Prostate gland (tissue), 2 donors: ENCODE data around the gene PIM3. TPM values are rescaled to one million over a fixed set of nuclear protein-coding genes. Genes with fewer than 3 reads are reported as not detected.
A peak's percentile ranks its signal among the peaks of the same experiment; 100 is the strongest.

ENCODE experiments used
- DNase-seq: peaks from one replicate; pipeline ENCODE4 v3.0.0-alpha.2; 2019; ENCODE audit warnings: low spot score
- H3K27ac ChIP-seq, 2 donors: fragments of 200-600 bp; sonication (generic); 2 replicates each; pipeline ENCODE4 v1.5.1; 2017 to 2019
- H3K27me3 ChIP-seq: fragments of 200-600 bp; sonication (generic); replicated peaks from 2 replicates; pipeline ENCODE4 v1.5.1; 2019; ENCODE audit not compliant: insufficient read depth
- H3K36me3 ChIP-seq, 2 donors: fragments of 200-600 bp; sonication (generic); 1 replicate in 1 of 2; 2 replicates in 1 of 2; pipeline versions ENCODE4 v1.5.1 to v1.8.1; 2017 to 2019
- H3K4me1 ChIP-seq: fragments of 200-600 bp; sonication (generic); replicated peaks from 2 replicates; pipeline ENCODE4 v1.5.1; 2019
- H3K4me3 ChIP-seq, 2 donors: fragments of 200-600 bp; sonication (generic); 2 replicates each; pipeline ENCODE4 v1.5.1; 2017 to 2019
- H3K9me3 ChIP-seq: fragments of 200-600 bp; sonication (generic); 2 replicates; pipeline ENCODE4 v1.5.1; 2017
- CTCF ChIP-seq, 4 experiments: fragments of 200-600 bp in 2 of 4; fragments of 450-650 bp in 2 of 4; sonication (generic) in 2 of 4; IDR thresholded peaks; 1 replicate in 3 of 4; 2 replicates in 1 of 4; pipeline ENCODE4 v1.5.1; 2016 to 2019; ENCODE audit warnings: antibody characterized with exemption in 4 of 4, mild to moderate bottlenecking in 2 of 4, moderate library complexity in 2 of 4
- POLR2A ChIP-seq: fragments of 450-650 bp; IDR thresholded peaks from one replicate; pipeline ENCODE4 v1.6.1; 2016; ENCODE audit warnings: antibody characterized with exemption, mild to moderate bottlenecking
- POLR2AphosphoS5 ChIP-seq: sonication (generic); formaldehyde crosslinking; IDR thresholded peaks from one replicate; pipeline ENCODE4 v1.6.1; 2017; ENCODE audit warnings: antibody characterized with exemption
- WGBS: methylation state at CpG from one replicate; pipeline ENCODE4 v1.1.5; 2018; 5-methylcytosine and 5-hydroxymethylcytosine counted together
- intact Hi-C: fragments of 100-400 bp; cut with DNase I; formaldehyde crosslinking; loops from one replicate; pipeline ENCODE4 v1.14.2; 2022
- total RNA-seq, 2 donors: library from RNA; depleted of rRNA; stranded (reverse); fragments of >200 nt; gene quantifications; one replicate each; pipeline ENCODE4 v1.1.0, GENCODE V29; 2016

The PIM3 gene
- total RNA-seq, 2 donors from 2014 or later, result 126 to 183 TPM

- Histone ChIP-seq H3K27ac (no peak overlapping the region), H3K4me1 (peaks cover 5% of the 10 kb centered on the region), H3K9me3 (no peaks in the 10 kb centered on the region), H3K4me3 (no peak overlapping the region), H3K36me3 (no peaks in the 10 kb centered on the region), H3K27me3 (no peaks in the 10 kb centered on the region)
- DNase-seq, result no peak
- WGBS, result 91% methylated on average over 26 of the region's 26 CpGs
- TF ChIP-seq POLR2AphosphoS5 (no peak), POLR2A (no peak), CTCF (IDR thresholded peaks at IDR 0.05) (no peak)
- intact Hi-C loops, result loop anchor here (5.0 kb wide), 1 partner anchor 40 kb away; no protein-coding TSS in a partner anchor
These were observed 32.9 kb upstream of the PIM3 start for GRCh38 chr22:49927483-49928184.

- Histone ChIP-seq H3K9me3 (no peaks in the 10 kb centered on the region), H3K4me3 (no peak overlapping the region), H3K27ac (no peak overlapping the region), H3K4me1 (peaks cover 5% of the 10 kb centered on the region), H3K27me3 (no peaks in the 10 kb centered on the region), H3K36me3 (no peaks in the 10 kb centered on the region)
- no peak for DNase-seq
- 96% methylated on average over 8 of the region's 8 CpGs for WGBS
- TF ChIP-seq POLR2AphosphoS5 (no peak), POLR2A (no peak), CTCF (IDR thresholded peaks at IDR 0.05) (no peak)
- intact Hi-C loops, result loop anchor here (5.0 kb wide), 1 partner anchor 39 kb away; no protein-coding TSS in a partner anchor
These were observed 32.4 kb upstream of the PIM3 start for GRCh38 chr22:49928185-49928495.

- TF ChIP-seq POLR2A (no peak), POLR2AphosphoS5 (no peak), CTCF (IDR thresholded peaks at IDR 0.05) (no peak)
- Histone ChIP-seq H3K27ac (no peak overlapping the region), H3K4me1 (peaks cover 5% of the 10 kb centered on the region), H3K9me3 (no peaks in the 10 kb centered on the region), H3K4me3 (peak overlapping the region in 1 of 2 donors; percentile 15), H3K36me3 (no peaks in the 10 kb centered on the region), H3K27me3 (no peaks in the 10 kb centered on the region)
- intact Hi-C loops, result loop anchor here (5.0 kb wide), 1 partner anchor 39 kb away; no protein-coding TSS in a partner anchor
- WGBS, result 34% methylated on average over 38 of the region's 38 CpGs
- DNase-seq, result no peak
These were observed 31.9 kb upstream of the PIM3 start for GRCh38 chr22:49928555-49929210.

GRCh38 chr22:49929211-49929979 is 31.2 kb upstream of the PIM3 start:
- peak overlapping the region in 1 of 2 donors; percentile 15 for H3K4me3 ChIP-seq
- no peaks in the 10 kb centered on the region for H3K27me3 ChIP-seq
- no peaks in the 10 kb centered on the region for H3K36me3 ChIP-seq
- H3K27ac ChIP-seq, result no peak overlapping the region
- WGBS, result 3% methylated on average over 63 of the region's 75 CpGs
- peak; percentile 89 to 99 (median 97) for TF ChIP-seq CTCF (IDR thresholded peaks at IDR 0.05)
- TF ChIP-seq POLR2AphosphoS5, result no peak
- no peak for TF ChIP-seq POLR2A
- DNase-seq, result no peak
- no peaks in the 10 kb centered on the region for H3K9me3 ChIP-seq
- intact Hi-C loops, result loop anchor here (5.0 kb wide), 1 partner anchor 38 kb away; no protein-coding TSS in a partner anchor
- peaks cover 6% of the 10 kb centered on the region for H3K4me1 ChIP-seq
